ENCODE measurements around the gene RFX1.

- TF ChIP-seq CTCF (IDR thresholded peaks at IDR 0.05) (no peak), POLR2AphosphoS5 (IDR thresholded peaks at IDR 0.05) (no peak)
Measured at GRCh38 chr19:14003251-14004055, 2.7 kb downstream of the RFX1 start.
